B cell (primary cell): ENCODE measurements around the gene DTX3. TPM values are rescaled to one million over a fixed set of nuclear protein-coding genes. Genes with fewer than 3 reads are reported as not detected.

Experiments
- ATAC-seq: fragments of 200-7000 bp; cut with Tn5 transposase; one replicate; pipeline ENCODE4 v1.10.0; 2021; ENCODE audit warnings: low read depth, mild to moderate bottlenecking, moderate number of reproducible peaks, moderate library complexity
- CTCF ChIA-PET: fragments of 350-600 bp; sonication (Branson Sonifier 250); formaldehyde crosslinking; loops from one replicate; lab custom pipeline; 2021; ENCODE audit warnings: antibody characterized with exemption, inconsistent platforms; lab: Charles Lee
- POLR2A ChIA-PET: fragments of 350-600 bp; sonication (Branson Sonifier 250); formaldehyde crosslinking; loops from one replicate; lab custom pipeline; 2021; ENCODE audit warnings: antibody characterized with exemption; lab: Charles Lee
- DNase-seq: peaks from one replicate; pipeline ENCODE4 v3.0.0; 2013
- H2AFZ ChIP-seq: 2 replicates; pipeline ENCODE4 v1.6.1; 2012; ENCODE audit warnings: mild to moderate bottlenecking, low read depth, low read length; ENCODE audit not compliant: insufficient read depth, poor library complexity, severe bottlenecking
- H3K27ac ChIP-seq, 2 donors: 1 replicate in 1 of 2; 2 replicates in 1 of 2; pipeline ENCODE4 v1.5.1; 2012 to 2013; ENCODE audit warnings: low read length in 2 of 2, mild to moderate bottlenecking in 2 of 2, moderate library complexity in 1 of 2
- H3K27me3 ChIP-seq, 4 experiments: fragments of 200-600 bp in 1 of 4; sonication (generic) in 1 of 4; replicated peaks in 1 of 4; 1 replicate in 2 of 4; 2 replicates in 2 of 4; pipeline versions ENCODE4 v1.6.1 to v1.7.0; 2013 to 2016; ENCODE audit warnings: low read length in 3 of 4, mild to moderate bottlenecking in 2 of 4, mixed read lengths in 1 of 4, moderate library complexity in 1 of 4; ENCODE audit not compliant: insufficient read depth in 4 of 4, control insufficient read depth in 3 of 4; ENCODE audit errors: control extremely low read depth in 1 of 4
- H3K36me3 ChIP-seq, 2 experiments: replicated peaks in 1 of 2; 1 replicate in 1 of 2; 2 replicates in 1 of 2; pipeline versions ENCODE4 v1.6.1 to v1.7.1; 2013; ENCODE audit warnings: low read length in 1 of 2; ENCODE audit not compliant: insufficient read depth in 2 of 2, control insufficient read depth in 1 of 2; ENCODE audit errors: control extremely low read depth in 1 of 2, extremely low read depth in 1 of 2
- H3K4me1 ChIP-seq, 2 donors: fragments of 200-600 bp in 1 of 2; sonication (generic) in 1 of 2; 1 replicate in 1 of 2; 2 replicates in 1 of 2; pipeline versions ENCODE4 v1.5.1 to v1.6.1; 2013 to 2017; ENCODE audit warnings: low read length in 2 of 2; ENCODE audit not compliant: control insufficient read depth in 2 of 2, insufficient read depth in 2 of 2
- H3K4me2 ChIP-seq: replicated peaks from 2 replicates; pipeline ENCODE3; 2012; ENCODE audit warnings: mild to moderate bottlenecking, low read depth, low read length; ENCODE audit not compliant: poor library complexity, severe bottlenecking
- H3K4me3 ChIP-seq, 5 experiments: fragments of 200-600 bp in 1 of 5; sonication (generic) in 1 of 5; 1 replicate in 3 of 5; 2 replicates in 2 of 5; pipeline versions ENCODE4 v1.5.1 to v1.7.0; 2011 to 2016; ENCODE audit warnings: low read length in 4 of 5, mild to moderate bottlenecking in 4 of 5, low read depth in 2 of 5, control low read depth in 1 of 5, moderate library complexity in 1 of 5; ENCODE audit not compliant: insufficient read depth in 1 of 5; ENCODE audit errors: control extremely low read depth in 1 of 5, extremely low read depth in 1 of 5
- H3K79me2 ChIP-seq: fragments of 200-600 bp; sonication (generic); one replicate; pipeline ENCODE4 v1.6.0; 2016; ENCODE audit warnings: low read length; ENCODE audit not compliant: control insufficient read depth, insufficient read depth
- H3K9ac ChIP-seq: fragments of 200-600 bp; sonication (generic); 2 replicates; pipeline ENCODE4 v1.6.1; 2017; ENCODE audit warnings: mild to moderate bottlenecking, low read length, moderate library complexity
- H3K9me3 ChIP-seq, 3 donors: one replicate each; pipeline versions ENCODE4 v1.6.1 to v1.7.1; 2013; ENCODE audit warnings: low read length in 2 of 3; ENCODE audit not compliant: control insufficient read depth in 2 of 3, insufficient read depth in 1 of 3; ENCODE audit errors: control extremely low read depth in 1 of 3
- H4K20me1 ChIP-seq: 2 replicates; pipeline ENCODE4 v1.6.0; 2012; ENCODE audit warnings: mild to moderate bottlenecking, low read length; ENCODE audit not compliant: insufficient read depth, control insufficient read depth, poor library complexity, severe bottlenecking
- H3K27ac Mint-ChIP-seq: one replicate; pipeline ENCODE4 v1.8.0; 2021; ENCODE audit warnings: mixed read lengths
- H3K27me3 Mint-ChIP-seq: one replicate; pipeline ENCODE4 v1.8.0; 2021; ENCODE audit warnings: mixed read lengths
- H3K4me1 Mint-ChIP-seq: one replicate; pipeline ENCODE4 v1.8.0; 2021; ENCODE audit warnings: mixed read lengths
- H3K4me3 Mint-ChIP-seq: one replicate; pipeline ENCODE4 v1.8.0; 2021; ENCODE audit warnings: mixed read lengths
- H3K9me3 Mint-ChIP-seq: one replicate; pipeline ENCODE4 v1.8.0; 2022; ENCODE audit warnings: mixed read lengths; ENCODE audit not compliant: insufficient read depth
- CTCF ChIP-seq: fragments of 200-600 bp; IDR thresholded peaks from one replicate; pipeline ENCODE4 v1.8.0; 2022; ENCODE audit warnings: antibody characterized with exemption, mild to moderate bottlenecking
- EZH2 ChIP-seq: IDR thresholded peaks from 2 replicates; pipeline ENCODE4 v1.6.1; 2012; ENCODE audit warnings: borderline replicate concordance, low read depth, mild to moderate bottlenecking, moderate library complexity, low read length; ENCODE audit not compliant: insufficient read depth, poor library complexity, severe bottlenecking
- WGBS: methylation state at CpG from one replicate; pipeline ENCODE4 v1.1.5; 2013; ENCODE audit warnings: missing lambda C conversion rate; ENCODE audit not compliant: insufficient coverage; 5-methylcytosine and 5-hydroxymethylcytosine counted together
- intact Hi-C: fragments of 100-400 bp; cut with micrococcal nuclease; formaldehyde crosslinking; loops from one replicate; pipeline ENCODE4 v1.10.0; 2022
- polyA plus RNA-seq: library from polyadenylated mRNA; depleted of rRNA; stranded (reverse); fragments of >200 nt; gene quantifications from 2 replicates; pipeline ENCODE4 v1.2.3, GENCODE V29; 2012
- total RNA-seq, 2 donors: library from RNA; stranded (reverse); fragments of 120-200 nt in 1 of 2; gene quantifications; 1 replicate in 1 of 2; 2 replicates in 1 of 2; pipeline versions ENCODE4 v1.2.3 to v1.2.4, GENCODE V29; 2013 to 2022

The DTX3 gene
- total and polyA plus RNA-seq, 2 donors (not counting 1 experiment from before 2014, with no cell fraction given) = 3.5 to 7.3 TPM

GRCh38 chr12:57614178-57614947 is 9.7 kb downstream of the DTX3 start:
- H3K27ac Mint-ChIP-seq = peak overlapping the region; percentile 69
- Histone ChIP-seq H3K9me3 (peaks cover 0 to 11% (median 0%) of the 10 kb centered on the region in 3 donors), H4K20me1 (peaks cover 4% of the 10 kb centered on the region), H3K27ac (no peak overlapping the region), H3K4me2 (peak overlapping the region; percentile 62), H3K4me3 (peak overlapping the region in 1 of 5 experiments; percentile 41), H3K27me3 (peaks cover 0 to 77% (median 36%) of the 10 kb centered on the region in 4 experiments), H3K9ac (peak overlapping the region; percentile 23), H2AFZ (no peak overlapping the region), H3K79me2 (no peaks in the 10 kb centered on the region), H3K4me1 (peaks cover 56 to 64% of the 10 kb centered on the region in 2 donors), H3K36me3 (no peaks in the 10 kb centered on the region)
- ATAC-seq (peak; percentile 74), DNase-seq (peak; percentile 80)
- ChIA-PET CTCF (interaction anchor here (0.6 to 12.6 kb wide), 8 partner anchors 15 to 156 kb away, joined by 3 to 97 read pairs (median 4); partner anchors contain the start of genes B4GALNT1 and PIP4K2C), POLR2A (interaction anchor here (0.5 to 0.8 kb wide), 3 partner anchors 29 to 503 kb away, joined by 3 to 6 read pairs (median 4); partner anchors contain the start of gene STAT6)
- 17% methylated on average over 6 of the region's 14 CpGs for WGBS
- peaks cover 63% of the 10 kb centered on the region for H3K4me1 Mint-ChIP-seq
- peaks cover 57% of the 10 kb centered on the region for H3K27me3 Mint-ChIP-seq
- intact Hi-C loops = loop anchor here (2.0 kb wide), 2 partner anchors 18 to 24 kb away; partner anchors contain the start of genes B4GALNT1 and PIP4K2C
- H3K9me3 Mint-ChIP-seq = no peaks in the 10 kb centered on the region
- no peak for TF ChIP-seq EZH2
- no peak for TF ChIP-seq CTCF
- H3K4me3 Mint-ChIP-seq = peak overlapping the region; percentile 72
